Measurements from ENCODE around the gene APBA1.

APBA1 gene

DNA sequence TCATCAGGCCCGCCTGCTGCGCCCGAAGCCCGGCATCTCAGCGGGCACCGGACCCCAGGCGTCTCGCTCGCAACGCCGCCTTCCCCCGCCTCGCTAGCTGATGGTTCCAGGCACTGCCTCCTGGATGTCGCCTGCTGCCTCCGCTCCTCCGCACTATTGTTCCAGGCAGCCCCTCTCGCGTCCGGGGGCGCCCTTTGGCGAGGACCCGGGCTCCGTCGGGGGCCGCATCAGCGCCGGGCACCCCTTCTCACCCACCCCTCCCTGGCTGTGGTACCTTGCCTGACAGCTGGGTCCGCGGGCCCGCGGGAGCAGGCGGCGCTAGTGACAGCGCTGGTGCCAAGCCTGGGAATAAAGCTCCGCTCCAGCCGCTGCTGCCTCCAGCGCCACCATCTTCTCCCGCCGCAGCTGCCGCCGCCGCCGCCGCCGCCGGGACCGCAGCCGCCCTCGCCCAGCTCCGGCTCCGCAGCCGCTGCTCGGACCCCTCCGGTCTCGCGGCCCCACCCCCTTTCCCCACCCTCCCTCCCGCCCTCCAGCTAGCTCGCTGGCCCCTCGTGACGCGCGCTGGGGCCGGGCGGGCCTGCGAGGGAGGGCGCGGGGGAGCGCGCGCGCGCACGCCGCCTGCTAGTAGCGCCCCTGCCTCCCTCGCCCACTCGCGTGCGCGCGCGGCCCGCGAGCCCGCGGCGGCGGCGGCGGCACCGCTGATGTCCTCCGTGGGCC is at the start of gene APBA1:
APBA1 (minus strand) TSS at position 493 of the 717 bp plus-strand sequence.
- peak; percentile 36 for DNase-seq (ENCODE audit: low read depth)

DNA sequence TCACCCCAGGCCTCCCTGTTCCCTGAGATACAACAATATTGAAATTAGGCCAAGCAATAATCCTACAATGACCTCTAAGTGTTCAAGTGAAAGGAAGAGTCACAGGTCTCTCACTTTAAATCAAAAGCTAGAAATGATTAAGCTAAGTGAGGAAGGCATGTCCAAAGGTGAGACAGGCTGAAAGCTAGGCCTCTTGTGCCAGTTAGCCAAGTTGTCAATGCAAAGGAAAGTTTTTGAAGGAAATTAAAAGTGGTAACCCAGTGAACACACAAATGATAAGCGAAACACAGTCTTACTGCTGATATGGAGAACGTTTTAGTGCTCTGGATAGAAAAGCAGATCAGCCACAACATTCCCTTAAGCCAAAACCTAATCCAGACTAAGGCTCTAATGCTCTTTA is 47.8 kb upstream of the APBA1 start:
- peak; percentile 6 for DNase-seq (ENCODE audit: low read depth)

DNA sequence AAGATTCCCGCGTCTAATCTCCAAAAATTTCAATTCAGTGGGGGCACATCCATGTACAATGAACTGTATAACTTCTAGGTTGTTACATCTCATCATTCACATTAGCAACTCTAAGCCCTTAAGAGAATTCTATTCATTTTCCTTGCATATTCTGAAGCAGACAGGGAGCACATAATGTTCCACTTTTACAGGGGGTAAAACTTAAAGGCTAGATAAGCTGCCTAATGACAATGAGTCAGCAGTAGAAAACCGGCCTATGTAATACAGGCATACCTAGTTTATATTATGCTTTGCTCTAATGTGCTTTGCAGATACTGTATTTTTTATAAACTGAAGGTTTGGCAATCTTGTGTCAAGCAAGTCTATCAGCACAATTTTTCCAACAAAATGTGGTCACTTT is 47.2 kb upstream of the APBA1 start:
- DNase-seq (ENCODE audit: low read depth): peak; percentile 84

DNA sequence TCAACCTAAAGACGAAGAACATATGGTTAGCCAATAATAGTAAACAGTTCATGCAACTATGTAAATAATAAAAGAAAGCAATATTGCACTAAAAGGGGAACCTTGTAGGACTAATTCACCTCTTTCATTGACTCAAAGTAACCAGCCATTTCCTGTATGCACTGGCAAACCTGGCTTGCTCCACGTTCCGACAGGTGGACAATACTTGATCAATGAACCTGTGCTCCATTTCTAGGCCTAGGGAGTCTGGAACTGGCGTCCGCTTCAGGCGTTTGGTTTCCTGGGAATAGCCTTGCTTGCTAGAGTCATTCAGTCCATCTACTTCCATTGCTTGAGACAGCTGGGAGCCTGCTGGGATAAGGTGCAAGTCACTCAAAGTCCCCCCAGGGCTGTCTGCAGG is 46.0 kb upstream of the APBA1 start:
- DNase-seq (ENCODE audit: low read depth): no peak

DNA sequence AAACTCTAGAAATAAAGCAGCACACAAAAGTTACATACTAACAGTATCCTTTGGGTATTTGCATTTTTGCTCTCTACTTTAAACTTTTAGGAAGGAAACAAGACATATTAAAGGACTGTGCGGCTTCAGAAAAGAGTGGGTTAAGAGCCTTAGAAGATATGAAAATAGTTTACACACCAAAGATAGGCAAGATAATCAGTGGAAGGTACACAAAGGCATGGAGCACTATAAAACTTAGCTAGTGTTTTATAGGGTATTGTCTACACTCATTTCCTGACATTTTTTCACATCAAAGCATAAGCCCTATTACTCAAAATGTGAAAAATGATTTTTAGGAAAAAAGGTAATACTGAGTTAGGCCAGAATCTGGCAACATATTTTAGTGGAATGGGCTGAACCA is 43.7 kb upstream of the APBA1 start:
- DNase-seq (ENCODE audit: low read depth): no peak

DNA sequence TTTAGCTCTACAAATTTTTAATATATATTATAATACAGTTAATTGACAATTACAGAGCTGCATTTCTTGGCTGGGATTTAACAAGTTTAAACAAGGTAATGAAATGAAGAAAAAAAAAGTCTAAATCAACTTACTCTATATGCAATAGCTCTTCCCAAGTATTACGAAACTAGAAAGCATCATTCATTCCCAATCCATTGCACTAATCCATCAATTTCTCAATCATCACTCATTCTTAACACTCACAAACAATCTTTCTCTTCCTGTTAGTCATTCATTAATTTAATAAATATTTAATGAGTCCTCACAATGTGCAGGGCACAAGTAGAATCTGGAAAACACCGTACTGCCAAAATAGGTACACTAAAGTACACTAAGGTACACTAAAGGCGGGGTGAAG is 42.9 kb upstream of the APBA1 start:
- peak; percentile 6 for DNase-seq (ENCODE audit: low read depth)

DNA sequence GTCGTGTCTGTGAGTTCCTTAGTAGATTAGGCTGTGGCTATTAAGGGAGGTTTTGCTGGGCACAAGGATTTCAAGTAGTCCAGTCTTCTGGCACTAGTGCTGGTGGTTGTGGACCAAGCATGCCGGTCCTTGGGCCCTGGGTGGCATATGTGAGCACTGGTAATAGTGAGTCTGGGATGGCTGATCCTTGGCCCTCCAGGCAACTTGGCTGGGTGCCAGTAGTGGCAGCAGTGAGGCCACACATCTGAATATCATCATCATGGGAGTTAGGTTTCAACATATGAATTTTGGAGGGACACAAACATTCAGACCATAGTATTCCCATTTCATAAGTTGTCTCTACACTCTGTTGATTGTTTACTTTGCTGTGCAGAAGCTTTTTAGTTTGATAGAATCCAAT is 25.3 kb upstream of the APBA1 start:
- no peak for DNase-seq (ENCODE audit: low read depth)

DNA sequence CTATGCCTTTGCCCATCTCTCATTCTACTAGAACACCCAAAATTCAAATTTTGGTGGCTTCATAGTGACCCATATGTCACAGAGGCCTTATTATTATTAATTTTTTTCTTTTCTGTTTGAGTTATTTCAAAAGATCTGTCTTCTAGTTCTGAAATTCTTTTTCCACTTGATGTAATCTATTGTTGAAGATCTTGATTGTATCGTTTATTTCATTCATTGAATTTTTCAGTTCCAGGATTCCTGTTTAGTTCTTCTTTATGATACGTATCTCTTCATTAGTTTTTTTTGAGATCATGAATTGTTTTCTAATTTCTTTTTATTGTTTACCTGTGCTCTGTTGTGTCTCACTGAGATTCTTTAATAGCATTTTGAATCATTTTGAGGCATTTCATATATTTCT is 24.6 kb upstream of the APBA1 start:
- peak; percentile 14 for DNase-seq (ENCODE audit: low read depth)

DNA sequence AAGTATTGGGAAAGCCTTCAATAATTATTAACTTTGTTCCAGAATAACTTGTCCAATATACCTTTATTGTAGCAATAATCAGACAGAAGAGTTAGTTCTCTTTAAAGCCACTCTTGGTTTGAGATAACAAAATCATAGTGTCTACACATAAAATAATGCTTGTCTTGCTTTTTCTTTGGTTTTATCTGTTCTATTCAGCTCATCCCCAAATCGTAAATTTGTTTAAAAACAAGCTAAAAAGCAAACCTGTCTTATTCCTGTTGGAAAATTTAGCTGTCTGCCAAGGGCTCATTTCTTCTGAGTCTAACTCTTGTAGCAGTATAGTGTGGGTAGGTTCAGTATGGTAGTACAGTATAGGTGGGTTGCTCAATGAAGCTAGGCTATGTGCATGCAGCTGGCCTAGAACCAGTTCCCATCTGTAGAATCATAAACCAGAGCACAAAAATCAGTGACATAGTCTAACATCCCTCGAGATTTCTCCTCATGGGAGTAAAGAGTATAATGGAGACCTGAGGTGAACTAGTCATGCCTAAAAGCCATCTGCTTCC is 17.9 kb upstream of the APBA1 start:
- DNase-seq (ENCODE audit: low read depth): no peak

DNA sequence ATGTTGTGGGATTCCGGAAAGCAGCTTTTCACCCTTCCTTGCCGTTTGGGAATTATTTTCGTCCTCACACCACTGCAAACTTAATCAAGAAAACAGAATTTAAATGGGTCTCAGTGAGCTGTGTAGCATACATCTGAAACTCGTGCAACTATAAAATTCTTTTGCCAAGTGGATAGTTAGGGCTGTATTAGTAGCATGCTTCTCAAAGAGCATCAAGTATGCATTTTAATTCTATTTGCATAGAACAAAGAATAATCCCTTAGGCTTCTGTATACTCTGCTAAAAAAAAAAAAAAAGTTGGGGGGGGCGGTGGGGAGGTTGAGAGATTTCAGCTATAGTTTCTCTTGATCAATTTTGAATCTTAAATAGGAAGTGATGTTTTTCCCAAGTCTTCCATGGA is 11.8 kb upstream of the APBA1 start:
- DNase-seq (ENCODE audit: low read depth): no peak

DNA sequence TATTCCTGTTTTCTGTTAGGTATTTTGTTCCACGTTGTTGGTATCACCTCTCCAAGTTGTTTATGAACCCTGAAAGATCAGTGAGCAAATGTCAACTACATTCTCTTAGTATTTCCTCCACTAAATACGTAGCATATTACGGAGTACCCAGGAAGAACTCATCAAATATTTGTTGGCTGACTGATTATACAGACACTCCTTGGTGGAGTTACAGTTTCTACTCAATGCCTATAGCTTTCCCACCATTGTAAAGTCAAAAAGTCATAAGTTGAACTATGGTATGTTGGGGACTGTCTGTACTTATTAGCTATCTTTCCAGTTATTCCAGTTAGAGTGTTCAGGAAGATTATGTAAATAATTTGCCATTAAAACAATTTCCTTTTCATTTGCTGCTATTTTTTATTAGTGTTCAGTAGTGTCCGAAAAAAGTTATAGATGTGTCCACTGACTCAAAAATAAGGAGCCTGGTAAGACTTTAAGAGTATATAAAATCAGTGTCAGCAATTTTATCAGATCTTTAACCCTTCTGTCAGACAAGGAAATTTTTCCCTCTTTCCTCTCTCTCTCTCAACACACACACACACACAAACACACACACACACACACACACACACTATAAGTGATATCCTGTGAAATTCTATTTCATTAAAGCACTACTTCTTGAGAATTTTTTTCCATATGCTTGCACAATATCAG is 6.8 kb upstream of the APBA1 start:
- DNase-seq (ENCODE audit: low read depth): no peak

DNA sequence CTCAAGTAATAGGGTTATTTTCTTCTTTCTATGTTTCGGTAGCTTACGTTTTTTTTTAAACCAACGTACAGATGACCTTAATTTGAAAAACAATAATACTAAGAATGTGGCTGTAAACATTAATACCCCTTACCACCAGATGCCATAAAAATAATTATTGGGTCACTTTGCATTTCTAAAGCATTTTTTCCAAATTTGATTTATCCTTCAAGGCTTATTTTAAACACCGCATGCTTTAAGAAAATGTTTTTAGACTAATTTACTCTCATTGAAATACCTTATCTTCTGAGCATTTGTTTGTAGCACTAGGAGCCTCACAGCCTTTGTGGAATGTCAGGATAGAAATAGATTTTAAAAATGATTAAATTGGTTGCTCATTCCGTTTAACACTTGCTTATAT is 5.8 kb upstream of the APBA1 start:
- no peak for DNase-seq (ENCODE audit: low read depth)

DNA sequence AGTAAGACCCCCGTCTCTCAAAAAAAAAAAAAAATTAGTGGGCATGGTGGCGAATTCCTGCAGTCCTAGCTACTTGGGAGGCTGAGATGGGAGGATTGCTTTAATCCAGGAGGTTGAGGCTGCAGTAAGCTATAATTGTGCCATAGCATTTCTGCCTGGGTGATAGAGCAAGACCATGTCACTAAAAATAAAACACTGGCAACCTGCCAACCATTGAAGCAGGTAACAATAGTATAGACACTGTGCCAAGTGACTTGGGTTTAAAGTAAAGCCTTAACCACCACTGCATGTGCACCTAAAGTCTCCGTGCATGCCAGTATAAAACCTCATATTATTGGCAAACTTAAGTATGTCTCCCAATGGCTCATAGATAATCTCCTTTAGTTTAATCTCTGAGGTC is 3.4 kb upstream of the APBA1 start:
- no peak for DNase-seq (ENCODE audit: low read depth)

DNA sequence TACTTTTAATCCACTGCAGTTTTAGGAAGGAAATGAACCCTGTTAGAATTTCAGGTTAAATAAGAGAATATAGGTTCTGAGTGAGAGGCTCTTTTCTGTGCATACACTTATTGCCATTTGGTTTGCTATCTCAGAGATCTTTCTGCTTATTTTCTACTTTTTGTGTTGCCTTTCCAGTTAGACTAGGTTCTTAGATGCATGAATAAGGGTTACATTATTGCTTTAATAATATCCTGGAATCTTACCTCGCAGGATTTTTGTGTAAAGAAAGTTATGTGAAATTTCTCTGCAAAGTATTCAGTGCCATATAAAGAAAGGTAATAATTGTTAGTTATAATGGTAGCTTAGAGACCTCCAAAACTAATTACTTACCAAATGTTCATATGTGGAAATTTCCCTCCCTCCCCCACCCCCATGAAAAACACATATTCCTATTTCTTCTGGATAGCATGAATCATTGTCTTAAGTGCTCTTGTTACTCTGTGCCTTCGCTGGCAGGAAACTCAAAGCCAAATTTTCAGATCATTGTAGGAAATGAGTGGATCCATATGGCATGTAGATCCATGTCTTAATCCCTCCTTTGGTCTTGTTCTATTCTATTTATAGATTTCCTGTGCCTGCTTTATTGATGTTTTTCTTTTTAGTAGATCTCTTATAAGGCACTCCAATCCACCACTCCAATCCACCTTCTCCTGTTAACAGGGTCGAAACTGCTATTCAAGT is 2.7 kb upstream of the APBA1 start:
- DNase-seq (ENCODE audit: low read depth): peak; percentile 7

DNA sequence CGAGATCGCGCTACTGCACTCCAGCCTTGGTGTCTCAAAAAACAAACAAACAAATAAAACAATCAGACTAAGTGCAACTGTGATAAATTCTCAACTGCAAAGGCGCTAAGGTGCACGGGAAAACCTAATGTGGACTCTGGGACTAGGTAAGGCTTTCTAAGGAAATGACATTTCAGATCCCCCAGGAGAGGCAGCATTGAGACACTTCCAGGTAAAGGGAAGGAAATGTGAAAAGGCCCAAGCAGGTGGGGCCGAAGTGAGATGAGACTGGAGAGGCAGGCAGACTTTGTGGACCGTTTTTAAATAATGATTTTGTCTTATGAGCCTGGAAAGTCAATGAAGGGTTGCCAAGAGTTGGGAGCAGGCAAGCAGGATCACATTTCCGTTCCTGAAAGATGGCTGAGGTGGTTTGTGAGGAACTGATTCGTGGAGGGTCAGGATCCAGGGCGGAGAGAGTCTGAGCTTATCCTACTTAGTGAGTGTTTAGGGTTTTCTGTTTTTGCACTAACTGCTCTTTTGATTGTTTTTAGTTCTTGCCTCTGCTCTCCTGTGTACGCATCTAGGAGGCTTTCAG is 2.0 kb upstream of the APBA1 start:
- no peak for DNase-seq (ENCODE audit: low read depth)

DNA sequence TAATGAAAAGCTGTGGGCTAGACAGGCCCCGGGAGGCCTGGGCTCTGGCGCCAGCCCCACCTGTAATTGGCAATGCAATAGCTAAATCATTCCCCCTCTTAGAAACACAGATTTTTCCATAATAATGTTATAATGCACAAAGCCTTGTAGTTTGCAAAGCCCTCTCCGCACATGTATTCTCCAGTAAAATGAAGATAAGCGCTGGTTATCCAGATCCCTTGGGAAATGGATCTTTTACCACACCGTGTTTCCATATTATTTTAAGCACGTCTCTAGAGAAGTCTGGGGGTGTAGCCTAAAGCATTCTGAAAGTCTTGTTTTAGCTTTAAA is 1.1 kb upstream of the APBA1 start:
- no peak for DNase-seq (ENCODE audit: low read depth)

DNA sequence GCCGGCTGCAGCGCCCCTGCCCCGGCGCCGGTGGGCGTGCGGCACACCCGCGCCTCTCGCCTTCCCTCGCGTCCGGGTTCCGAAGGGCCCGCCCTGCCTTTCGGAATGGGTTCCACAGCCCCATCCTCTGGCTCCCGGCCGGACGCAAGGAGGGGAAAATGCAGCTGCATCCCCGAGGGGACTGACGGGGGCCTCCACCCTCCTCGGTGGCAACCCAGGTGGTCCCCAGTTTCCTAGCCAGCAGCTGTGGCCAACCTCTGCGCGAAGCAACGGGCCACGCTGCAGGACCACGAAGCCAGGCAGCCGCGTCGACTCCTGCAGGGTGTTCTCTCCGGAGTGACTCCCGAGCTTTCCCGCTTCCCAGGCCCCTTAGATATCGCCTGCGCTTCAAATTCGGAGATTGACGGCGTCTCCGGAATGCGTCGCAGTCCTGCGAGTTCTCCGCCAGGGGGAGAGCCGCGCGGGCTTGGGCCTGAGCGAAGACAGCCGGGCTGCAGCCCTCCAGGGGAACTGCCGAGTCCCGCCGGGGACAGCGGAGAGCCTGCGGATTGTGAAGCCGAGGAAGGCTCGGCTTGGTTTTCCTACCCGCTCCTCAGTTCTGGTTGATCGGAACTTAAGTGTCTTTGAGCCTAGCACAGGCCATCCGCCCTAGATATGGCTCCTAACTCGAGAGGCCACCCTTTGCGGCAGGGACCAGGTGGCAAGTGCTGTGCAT is 582 bp upstream of the APBA1 start:
- DNase-seq (ENCODE audit: low read depth): peak; percentile 73

DNA sequence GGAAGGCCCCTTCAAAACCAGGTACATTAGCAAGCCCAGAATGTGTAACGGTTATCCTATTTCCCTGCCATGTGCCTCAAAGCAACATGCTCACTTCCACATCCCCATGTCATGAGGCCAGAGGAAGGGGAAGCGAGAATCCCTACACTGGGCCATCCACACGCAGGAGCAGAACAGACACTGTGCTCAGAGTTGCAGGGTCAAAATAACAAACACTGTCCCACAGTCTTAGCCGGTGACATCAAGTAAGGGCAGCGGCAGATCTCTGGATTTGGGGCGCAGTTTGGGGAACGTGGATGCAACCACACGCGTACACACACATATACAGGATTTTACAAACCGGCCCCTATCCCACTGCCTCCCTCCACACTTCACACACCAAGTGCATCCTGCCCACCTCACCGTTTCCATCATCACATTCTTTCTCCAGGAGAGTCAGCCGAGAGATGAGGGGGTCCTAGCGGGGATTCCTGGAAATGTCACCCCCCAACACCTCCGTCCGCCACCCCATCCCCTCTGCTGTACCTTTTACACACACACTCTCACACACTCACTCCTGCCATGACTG is 776 bp downstream of the APBA1 start:
- no peak for DNase-seq (ENCODE audit: low read depth)

DNA sequence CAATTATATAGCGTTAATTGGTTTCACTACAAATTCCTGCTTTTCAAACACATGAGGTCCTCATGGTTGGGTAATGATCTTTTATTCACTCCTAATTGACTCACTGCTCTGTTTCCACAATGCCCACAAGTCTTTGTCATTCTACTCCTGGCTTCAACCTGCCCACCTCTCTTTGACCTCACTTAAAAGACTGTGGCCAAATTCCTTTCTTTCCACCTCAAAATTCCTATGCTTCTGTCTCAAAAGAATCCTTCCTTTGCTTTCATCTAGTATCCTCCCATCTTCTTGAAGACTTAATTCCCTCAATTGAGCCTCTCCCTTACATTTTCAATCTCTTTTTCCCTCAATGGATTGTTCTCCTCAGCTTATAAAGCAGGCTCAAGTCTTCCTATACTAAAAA is 4.9 kb downstream of the APBA1 start:
- DNase-seq (ENCODE audit: low read depth): no peak

DNA sequence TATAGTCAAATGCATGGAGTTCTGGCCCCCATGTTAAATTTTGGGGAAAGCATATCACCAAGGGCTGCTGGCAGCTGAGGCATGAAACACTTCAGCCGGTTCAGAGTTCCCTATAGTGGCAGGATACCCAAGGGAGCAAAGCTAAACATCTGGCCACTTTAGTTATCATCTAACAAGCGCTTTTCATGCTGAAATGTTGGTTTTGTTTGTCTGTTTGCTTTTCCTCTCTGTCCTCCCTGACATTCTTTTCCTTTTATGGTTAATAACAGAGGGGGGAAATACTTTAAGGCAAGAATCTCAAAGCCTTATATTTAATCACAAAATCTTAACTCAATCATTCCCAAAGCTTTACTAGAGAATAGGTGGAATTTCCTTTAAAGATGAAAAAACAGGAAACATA is 11.9 kb downstream of the APBA1 start:
- DNase-seq (ENCODE audit: low read depth): no peak

DNA sequence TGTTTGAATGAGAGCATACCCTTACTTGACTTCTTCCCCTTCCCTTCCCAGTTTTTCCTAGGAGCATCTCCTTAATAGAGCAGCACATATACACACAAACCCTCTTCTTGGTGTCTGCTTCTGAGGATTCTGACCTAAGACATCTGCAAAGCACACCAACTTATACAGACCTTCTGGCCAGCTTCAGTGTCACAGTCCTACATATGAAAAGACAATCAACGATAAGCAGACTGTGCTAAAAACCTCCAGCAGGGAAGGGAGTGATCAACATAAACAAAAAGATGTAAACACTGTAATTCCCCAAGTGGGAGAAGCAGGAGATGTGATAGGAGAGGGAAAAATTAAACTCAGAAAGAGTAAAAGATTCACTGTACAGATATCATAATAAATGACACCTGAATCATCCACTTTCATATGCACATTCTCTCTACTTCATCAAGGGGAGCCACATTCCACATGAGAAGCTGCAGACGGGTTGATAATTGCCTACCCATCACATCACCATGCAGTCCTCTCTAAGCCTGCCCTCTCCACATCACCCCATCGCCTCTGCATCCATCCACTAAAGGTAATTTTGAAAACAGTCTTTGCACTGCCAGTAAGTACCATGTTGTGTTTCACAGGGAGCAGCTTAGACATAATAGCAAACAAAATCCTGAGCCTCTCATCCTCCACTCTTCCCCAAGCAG is 13.0 kb downstream of the APBA1 start:
- DNase-seq (ENCODE audit: low read depth): no peak

Measured in amniotic epithelial cell (primary cell).